Right lobe of liver (tissue), 4 donors: ENCODE measurements around the gene ABHD16B.
"Not testable (repeated sequence)": the region's sequence is repeated elsewhere in the genome, so short reads cannot be mapped to it uniquely, and the experiment has no call there.

Experiments used
- POLR2A ChIP-seq: fragments of 450-650 bp; IDR thresholded peaks from one replicate; pipeline ENCODE4 v1.6.1; 2017; ENCODE audit warnings: antibody characterized with exemption, mild to moderate bottlenecking
- TF ChIP-seq, protein P1 (sequence below), 4 donors: fragments of 200-600 bp in 3 of 4; fragments of 450-650 bp in 1 of 4; IDR thresholded peaks; one replicate each; pipeline versions ENCODE4 v1.5.1 to v1.8.0; 2016 to 2022; ENCODE audit warnings: antibody characterized with exemption in 4 of 4, mild to moderate bottlenecking in 2 of 4
- donor health status: DM: no; HTN: no; CAD: no.
- donor health status: DM: no; HTN: no; CAD: no.
- donor health status: DM: no; HTN: yes; CAD: no.

DNA sequence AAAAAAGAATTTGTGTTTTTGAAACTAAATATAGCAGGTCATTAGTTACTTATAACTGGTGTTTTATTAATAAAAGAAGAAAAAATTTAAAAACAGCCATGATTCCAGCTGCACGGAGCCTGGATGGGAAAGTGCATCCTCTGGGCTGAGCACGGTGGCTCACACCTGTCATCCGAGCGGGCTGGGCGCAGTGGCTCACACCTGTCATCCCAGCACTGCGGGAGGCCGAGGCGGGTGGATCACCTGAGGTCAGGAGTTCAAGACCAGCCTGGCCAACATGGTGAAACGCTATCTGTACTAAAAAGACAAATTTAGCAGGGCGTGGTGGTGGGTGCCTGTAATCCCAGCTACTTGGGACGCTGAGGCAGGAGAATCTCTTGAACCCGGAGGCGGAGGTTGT lies 19.6 kb downstream of the ABHD16B start:
- TF ChIP-seq, protein P1, sequence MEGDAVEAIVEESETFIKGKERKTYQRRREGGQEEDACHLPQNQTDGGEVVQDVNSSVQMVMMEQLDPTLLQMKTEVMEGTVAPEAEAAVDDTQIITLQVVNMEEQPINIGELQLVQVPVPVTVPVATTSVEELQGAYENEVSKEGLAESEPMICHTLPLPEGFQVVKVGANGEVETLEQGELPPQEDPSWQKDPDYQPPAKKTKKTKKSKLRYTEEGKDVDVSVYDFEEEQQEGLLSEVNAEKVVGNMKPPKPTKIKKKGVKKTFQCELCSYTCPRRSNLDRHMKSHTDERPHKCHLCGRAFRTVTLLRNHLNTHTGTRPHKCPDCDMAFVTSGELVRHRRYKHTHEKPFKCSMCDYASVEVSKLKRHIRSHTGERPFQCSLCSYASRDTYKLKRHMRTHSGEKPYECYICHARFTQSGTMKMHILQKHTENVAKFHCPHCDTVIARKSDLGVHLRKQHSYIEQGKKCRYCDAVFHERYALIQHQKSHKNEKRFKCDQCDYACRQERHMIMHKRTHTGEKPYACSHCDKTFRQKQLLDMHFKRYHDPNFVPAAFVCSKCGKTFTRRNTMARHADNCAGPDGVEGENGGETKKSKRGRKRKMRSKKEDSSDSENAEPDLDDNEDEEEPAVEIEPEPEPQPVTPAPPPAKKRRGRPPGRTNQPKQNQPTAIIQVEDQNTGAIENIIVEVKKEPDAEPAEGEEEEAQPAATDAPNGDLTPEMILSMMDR (IDR thresholded peaks at IDR 0.05), result not testable (repeated sequence)
- not testable (repeated sequence) for TF ChIP-seq POLR2A
